B cell (primary cell): ENCODE data around the gene PLEKHA5. TPM values are rescaled to one million over a fixed set of nuclear protein-coding genes. Genes with fewer than 3 reads are reported as not detected.

Experiments used
- ATAC-seq: fragments of 200-7000 bp; cut with Tn5 transposase; one replicate; pipeline ENCODE4 v1.10.0; 2021; ENCODE audit warnings: low read depth, mild to moderate bottlenecking, moderate number of reproducible peaks, moderate library complexity
- CTCF ChIA-PET: fragments of 350-600 bp; sonication (Branson Sonifier 250); formaldehyde crosslinking; loops from one replicate; lab custom pipeline; 2021; ENCODE audit warnings: antibody characterized with exemption, inconsistent platforms; lab: Charles Lee
- POLR2A ChIA-PET: fragments of 350-600 bp; sonication (Branson Sonifier 250); formaldehyde crosslinking; loops from one replicate; lab custom pipeline; 2021; ENCODE audit warnings: antibody characterized with exemption; lab: Charles Lee
- DNase-seq: peaks from one replicate; pipeline ENCODE4 v3.0.0; 2013
- H2AFZ ChIP-seq: 2 replicates; pipeline ENCODE4 v1.6.1; 2012; ENCODE audit warnings: mild to moderate bottlenecking, low read depth, low read length; ENCODE audit not compliant: insufficient read depth, poor library complexity, severe bottlenecking
- H3K27ac ChIP-seq, 2 donors: 1 replicate in 1 of 2; 2 replicates in 1 of 2; pipeline ENCODE4 v1.5.1; 2012 to 2013; ENCODE audit warnings: low read length in 2 of 2, mild to moderate bottlenecking in 2 of 2, moderate library complexity in 1 of 2
- H3K27me3 ChIP-seq, 4 experiments: fragments of 200-600 bp in 1 of 4; sonication (generic) in 1 of 4; replicated peaks in 1 of 4; 1 replicate in 2 of 4; 2 replicates in 2 of 4; pipeline versions ENCODE4 v1.6.1 to v1.7.0; 2013 to 2016; ENCODE audit warnings: low read length in 3 of 4, mild to moderate bottlenecking in 2 of 4, mixed read lengths in 1 of 4, moderate library complexity in 1 of 4; ENCODE audit not compliant: insufficient read depth in 4 of 4, control insufficient read depth in 3 of 4; ENCODE audit errors: control extremely low read depth in 1 of 4
- H3K36me3 ChIP-seq, 2 experiments: replicated peaks in 1 of 2; 1 replicate in 1 of 2; 2 replicates in 1 of 2; pipeline versions ENCODE4 v1.6.1 to v1.7.1; 2013; ENCODE audit warnings: low read length in 1 of 2; ENCODE audit not compliant: insufficient read depth in 2 of 2, control insufficient read depth in 1 of 2; ENCODE audit errors: control extremely low read depth in 1 of 2, extremely low read depth in 1 of 2
- H3K4me1 ChIP-seq, 2 donors: fragments of 200-600 bp in 1 of 2; sonication (generic) in 1 of 2; 1 replicate in 1 of 2; 2 replicates in 1 of 2; pipeline versions ENCODE4 v1.5.1 to v1.6.1; 2013 to 2017; ENCODE audit warnings: low read length in 2 of 2; ENCODE audit not compliant: control insufficient read depth in 2 of 2, insufficient read depth in 2 of 2
- H3K4me2 ChIP-seq: replicated peaks from 2 replicates; pipeline ENCODE3; 2012; ENCODE audit warnings: mild to moderate bottlenecking, low read depth, low read length; ENCODE audit not compliant: poor library complexity, severe bottlenecking
- H3K4me3 ChIP-seq, 5 experiments: fragments of 200-600 bp in 1 of 5; sonication (generic) in 1 of 5; 1 replicate in 3 of 5; 2 replicates in 2 of 5; pipeline versions ENCODE4 v1.5.1 to v1.7.0; 2011 to 2016; ENCODE audit warnings: low read length in 4 of 5, mild to moderate bottlenecking in 4 of 5, low read depth in 2 of 5, control low read depth in 1 of 5, moderate library complexity in 1 of 5; ENCODE audit not compliant: insufficient read depth in 1 of 5; ENCODE audit errors: control extremely low read depth in 1 of 5, extremely low read depth in 1 of 5
- H3K79me2 ChIP-seq: fragments of 200-600 bp; sonication (generic); one replicate; pipeline ENCODE4 v1.6.0; 2016; ENCODE audit warnings: low read length; ENCODE audit not compliant: control insufficient read depth, insufficient read depth
- H3K9ac ChIP-seq: fragments of 200-600 bp; sonication (generic); 2 replicates; pipeline ENCODE4 v1.6.1; 2017; ENCODE audit warnings: mild to moderate bottlenecking, low read length, moderate library complexity
- H3K9me3 ChIP-seq, 3 donors: one replicate each; pipeline versions ENCODE4 v1.6.1 to v1.7.1; 2013; ENCODE audit warnings: low read length in 2 of 3; ENCODE audit not compliant: control insufficient read depth in 2 of 3, insufficient read depth in 1 of 3; ENCODE audit errors: control extremely low read depth in 1 of 3
- H4K20me1 ChIP-seq: 2 replicates; pipeline ENCODE4 v1.6.0; 2012; ENCODE audit warnings: mild to moderate bottlenecking, low read length; ENCODE audit not compliant: insufficient read depth, control insufficient read depth, poor library complexity, severe bottlenecking
- H3K27ac Mint-ChIP-seq: one replicate; pipeline ENCODE4 v1.8.0; 2021; ENCODE audit warnings: mixed read lengths
- H3K27me3 Mint-ChIP-seq: one replicate; pipeline ENCODE4 v1.8.0; 2021; ENCODE audit warnings: mixed read lengths
- H3K4me1 Mint-ChIP-seq: one replicate; pipeline ENCODE4 v1.8.0; 2021; ENCODE audit warnings: mixed read lengths
- H3K4me3 Mint-ChIP-seq: one replicate; pipeline ENCODE4 v1.8.0; 2021; ENCODE audit warnings: mixed read lengths
- H3K9me3 Mint-ChIP-seq: one replicate; pipeline ENCODE4 v1.8.0; 2022; ENCODE audit warnings: mixed read lengths; ENCODE audit not compliant: insufficient read depth
- CTCF ChIP-seq: fragments of 200-600 bp; IDR thresholded peaks from one replicate; pipeline ENCODE4 v1.8.0; 2022; ENCODE audit warnings: antibody characterized with exemption, mild to moderate bottlenecking
- EZH2 ChIP-seq: IDR thresholded peaks from 2 replicates; pipeline ENCODE4 v1.6.1; 2012; ENCODE audit warnings: borderline replicate concordance, low read depth, mild to moderate bottlenecking, moderate library complexity, low read length; ENCODE audit not compliant: insufficient read depth, poor library complexity, severe bottlenecking
- WGBS: methylation state at CpG from one replicate; pipeline ENCODE4 v1.1.5; 2013; ENCODE audit warnings: missing lambda C conversion rate; ENCODE audit not compliant: insufficient coverage; 5-methylcytosine and 5-hydroxymethylcytosine counted together
- intact Hi-C: fragments of 100-400 bp; cut with micrococcal nuclease; formaldehyde crosslinking; loops from one replicate; pipeline ENCODE4 v1.10.0; 2022
- polyA plus RNA-seq: library from polyadenylated mRNA; depleted of rRNA; stranded (reverse); fragments of >200 nt; gene quantifications from 2 replicates; pipeline ENCODE4 v1.2.3, GENCODE V29; 2012
- total RNA-seq, 2 donors: library from RNA; stranded (reverse); fragments of 120-200 nt in 1 of 2; gene quantifications; 1 replicate in 1 of 2; 2 replicates in 1 of 2; pipeline versions ENCODE4 v1.2.3 to v1.2.4, GENCODE V29; 2013 to 2022

The PLEKHA5 gene
- total and polyA plus RNA-seq, 2 donors (not counting 1 experiment from before 2014, with no cell fraction given): 0.03 to 0.22 TPM

GRCh38 chr12:19242581-19242980, 113.0 kb downstream of the PLEKHA5 start:
- no peaks in the 10 kb centered on the region for H3K27me3 ChIP-seq
- H3K9ac ChIP-seq: no peak overlapping the region
- ATAC-seq (no peak), DNase-seq (no peak)
- Mint-ChIP-seq H3K9me3 (no peaks in the 10 kb centered on the region), H3K4me3 (no peak overlapping the region), H3K27ac (no peak overlapping the region), H3K27me3 (no peaks in the 10 kb centered on the region), H3K4me1 (no peaks in the 10 kb centered on the region)
- no peaks in the 10 kb centered on the region for H4K20me1 ChIP-seq
- no peak overlapping the region for H3K27ac ChIP-seq
- H3K9me3 ChIP-seq: no peaks in the 10 kb centered on the region
- no peaks in the 10 kb centered on the region for H3K36me3 ChIP-seq
- H3K79me2 ChIP-seq: no peaks in the 10 kb centered on the region
- TF ChIP-seq EZH2 (no peak), CTCF (no peak)
- no peaks in the 10 kb centered on the region for H3K4me1 ChIP-seq
- no peak overlapping the region for H2AFZ ChIP-seq
- intact Hi-C loops: no loop called here
- ChIA-PET CTCF (no interaction called here), POLR2A (no interaction called here)
- H3K4me3 ChIP-seq: no peak overlapping the region
- no peak overlapping the region for H3K4me2 ChIP-seq

- no peaks in the 10 kb centered on the region for H3K27me3 Mint-ChIP-seq
- intact Hi-C loops: no loop called here
- H3K9me3 ChIP-seq: no peaks in the 10 kb centered on the region
- TF ChIP-seq CTCF: no peak
- no peak for TF ChIP-seq EZH2
- H3K9me3 Mint-ChIP-seq: no peaks in the 10 kb centered on the region
- CTCF ChIA-PET: no interaction called here
- WGBS: 40% methylated on average over 1 of the region's 2 CpGs
- H3K27ac Mint-ChIP-seq: no peak overlapping the region
- H3K4me3 ChIP-seq: no peak overlapping the region
- H2AFZ ChIP-seq: no peak overlapping the region
- no peak overlapping the region for H3K9ac ChIP-seq
- no peaks in the 10 kb centered on the region for H3K4me1 ChIP-seq
- ATAC-seq (no peak), DNase-seq (no peak)
- H3K4me2 ChIP-seq: no peak overlapping the region
- no peak overlapping the region for H3K4me3 Mint-ChIP-seq
- H3K4me1 Mint-ChIP-seq: no peaks in the 10 kb centered on the region
- no peaks in the 10 kb centered on the region for H3K36me3 ChIP-seq
- H4K20me1 ChIP-seq: no peaks in the 10 kb centered on the region
- POLR2A ChIA-PET: no interaction called here
- H3K79me2 ChIP-seq: no peaks in the 10 kb centered on the region
- H3K27ac ChIP-seq: no peak overlapping the region
- H3K27me3 ChIP-seq: no peaks in the 10 kb centered on the region
Measured at GRCh38 chr12:19243551-19243950, 114.0 kb downstream of the PLEKHA5 start.
